NCI-H446 (cell line): ENCODE data around the gene SLC39A10.
"Not testable (repeated sequence)": the region's sequence is repeated elsewhere in the genome, so short reads cannot be mapped to it uniquely, and the experiment has no call there.

Experiments
- DNase-seq, 2 experiments: peaks; one replicate each; lab custom pipeline; 2025; lab: John Stamatoyannopoulos, UW

The SLC39A10 gene

DNA sequence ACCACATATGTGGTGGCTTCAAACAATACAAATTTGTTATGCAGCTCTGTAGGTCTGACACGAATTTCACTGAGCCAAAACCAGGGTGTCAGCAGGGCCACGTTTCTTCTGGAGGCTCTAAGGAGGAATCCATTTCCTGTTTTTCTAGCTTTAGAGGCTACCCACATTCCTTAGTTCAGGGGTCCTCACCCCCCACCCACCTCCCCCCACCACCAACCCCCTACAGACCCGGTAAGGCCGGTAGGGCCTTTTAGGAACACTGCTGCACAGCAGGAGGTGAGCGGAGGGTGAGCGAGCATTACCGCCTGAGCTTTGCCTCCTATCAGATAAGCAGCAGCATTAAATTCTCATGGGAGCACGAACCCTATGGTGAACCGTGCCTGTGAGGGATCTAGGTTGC lies 10.6 kb upstream of the SLC39A10 start:
- DNase-seq = no peak

DNA sequence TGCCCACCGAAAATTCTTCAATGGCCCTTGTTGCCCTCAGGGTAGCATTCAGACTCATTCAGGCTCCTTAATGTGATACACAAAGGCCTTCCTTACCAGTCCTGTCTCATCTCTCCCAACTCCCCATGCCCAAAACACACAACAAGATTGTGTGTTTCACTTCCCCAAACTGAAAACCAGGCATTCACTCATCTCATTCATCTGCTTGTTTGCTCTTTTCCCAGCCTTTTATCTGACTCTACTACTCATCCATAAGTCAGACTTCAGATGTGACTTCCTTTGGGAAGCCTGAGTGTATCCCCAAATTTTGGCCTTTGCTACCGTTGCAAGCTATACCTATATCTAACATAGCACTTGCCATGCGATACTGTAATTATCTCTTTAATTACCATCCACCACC lies 9.7 kb upstream of the SLC39A10 start:
- no peak for DNase-seq

DNA sequence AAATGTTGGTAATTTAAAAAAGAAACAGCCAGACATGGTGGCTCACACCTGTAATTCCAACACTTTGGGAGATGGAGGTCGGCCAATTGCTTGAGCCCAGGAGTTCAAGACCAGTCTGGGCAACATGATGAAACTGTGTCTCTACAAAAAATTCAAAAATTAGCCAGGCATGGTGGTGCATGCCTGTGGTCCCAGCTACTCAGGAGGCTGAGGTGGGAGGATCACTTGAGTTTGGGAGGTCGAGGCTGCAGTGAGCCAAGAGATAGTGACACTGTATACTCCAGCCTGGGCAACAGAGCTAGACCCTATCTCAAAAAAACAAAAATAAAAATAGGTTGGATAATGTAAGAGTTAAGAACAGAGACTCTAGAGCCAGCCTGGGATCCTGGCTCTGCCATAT lies 8.7 kb upstream of the SLC39A10 start:
- not testable (repeated sequence) for DNase-seq

DNA sequence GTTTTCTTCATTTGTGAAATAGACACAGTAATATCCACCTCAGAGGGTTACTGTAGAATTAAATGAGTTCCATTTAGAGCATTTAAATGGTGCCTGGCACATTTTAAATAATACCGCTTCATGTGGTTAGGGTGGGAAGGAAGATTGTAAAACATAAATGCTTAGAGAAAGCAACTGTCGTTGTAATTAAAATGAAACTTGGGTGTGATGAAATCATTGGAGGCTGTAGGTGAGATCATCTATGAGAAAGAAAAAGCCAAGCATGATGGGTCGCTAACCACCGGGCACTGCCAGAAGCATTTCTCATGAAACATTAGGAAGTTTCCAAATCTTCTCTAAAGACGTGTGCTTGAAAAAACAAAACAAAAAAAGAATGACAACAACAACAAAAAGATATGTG lies 8.2 kb upstream of the SLC39A10 start:
- no peak for DNase-seq

DNA sequence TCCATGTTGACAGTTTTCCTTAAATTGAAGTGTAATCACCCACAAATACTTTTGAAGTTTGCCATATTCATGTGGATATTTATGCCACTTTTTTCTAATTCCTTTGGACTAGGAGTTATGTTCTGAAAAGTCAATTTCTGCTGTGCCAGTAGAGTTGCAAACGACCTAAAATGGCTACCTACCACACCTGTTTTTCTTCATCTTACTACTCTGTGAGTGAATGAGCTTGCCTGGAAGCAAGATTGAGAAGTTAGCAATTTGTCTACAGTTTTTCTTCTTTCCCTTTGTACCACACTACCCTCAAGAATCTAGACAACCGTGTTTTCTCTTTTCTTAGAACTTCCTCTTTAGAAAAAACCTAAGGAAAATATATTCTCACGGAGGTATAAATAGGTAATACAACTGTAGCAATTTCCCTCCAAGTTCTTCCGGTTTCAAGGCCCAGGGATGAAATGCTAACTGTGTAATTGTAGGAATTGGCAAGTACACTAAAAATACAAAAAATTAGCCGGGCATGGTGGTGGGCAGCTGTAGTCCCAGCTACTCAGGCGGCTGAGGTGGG lies 7.3 kb upstream of the SLC39A10 start:
- no peak for DNase-seq

DNA sequence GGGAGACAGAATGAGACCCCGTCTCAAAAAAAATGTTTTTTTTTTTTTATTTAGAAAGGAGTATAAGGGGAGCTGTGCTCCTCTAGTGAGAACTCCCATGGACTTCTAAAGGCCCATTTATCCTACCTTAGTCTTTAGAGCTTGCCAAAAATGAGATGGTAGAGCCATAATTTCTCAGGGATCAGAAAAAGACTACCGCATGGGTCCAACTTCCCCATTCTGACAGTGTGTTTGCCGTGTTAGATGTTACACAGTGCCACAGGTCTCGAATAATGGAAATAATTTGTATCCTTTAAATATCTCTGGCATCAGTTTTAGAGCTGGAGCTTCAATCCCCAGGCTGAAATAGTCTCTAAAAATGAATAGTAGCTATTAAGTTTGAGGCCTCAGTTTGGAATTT lies 6.0 kb upstream of the SLC39A10 start:
- DNase-seq = no peak

DNA sequence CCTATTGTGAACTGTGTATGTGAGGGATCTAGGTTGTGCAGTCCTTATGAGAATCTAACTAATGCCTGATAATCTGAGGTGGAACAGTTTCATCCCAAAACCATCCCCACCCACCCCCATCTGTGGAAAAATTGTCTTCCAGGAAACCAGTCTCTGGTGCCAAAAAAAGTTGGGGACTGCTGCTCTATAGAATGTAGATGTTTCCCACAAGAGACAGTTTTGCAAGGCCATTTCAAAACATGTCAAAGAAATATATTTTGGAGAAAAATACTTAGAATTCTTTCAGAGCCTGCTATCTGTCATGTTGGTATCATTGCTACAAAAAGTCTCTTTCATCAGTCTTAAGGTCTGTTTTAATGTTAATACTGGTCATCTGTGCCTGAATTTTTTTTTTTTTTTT lies 4.1 kb upstream of the SLC39A10 start:
- no peak for DNase-seq

DNA sequence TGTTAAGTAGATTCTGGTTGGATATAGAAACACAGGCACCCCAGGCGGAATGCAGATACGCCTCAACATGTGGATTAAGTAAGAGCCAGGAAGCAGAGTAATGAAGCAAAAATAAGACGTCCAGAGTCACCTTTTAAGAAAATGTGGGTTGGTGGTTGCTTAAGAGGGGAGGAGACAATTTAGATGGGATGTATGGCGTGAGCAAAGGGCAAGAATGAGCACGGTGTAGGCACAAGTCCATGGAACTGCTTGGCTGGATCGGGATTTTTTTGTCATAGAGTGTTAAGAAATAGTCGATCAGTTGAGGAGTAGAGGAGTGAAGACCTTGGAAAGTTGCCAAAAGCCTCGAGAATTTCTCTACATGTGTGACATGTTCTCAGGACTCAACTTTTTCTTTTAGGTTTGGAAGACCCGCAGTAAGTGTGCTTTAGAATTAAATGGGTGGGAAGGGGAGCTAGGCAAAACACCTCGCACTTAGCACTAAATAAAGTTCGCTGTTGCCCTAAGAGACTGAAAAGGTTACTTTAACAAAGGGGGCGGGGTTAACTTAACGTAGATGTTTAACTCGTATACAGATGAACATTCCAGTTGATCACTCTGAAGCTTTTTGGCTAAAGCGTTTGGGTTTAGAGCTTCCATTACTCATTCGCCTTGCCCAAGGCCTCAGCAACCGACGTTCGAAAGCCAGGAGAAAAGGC lies 716 bp upstream of the SLC39A10 start:
- no peak for DNase-seq

DNA sequence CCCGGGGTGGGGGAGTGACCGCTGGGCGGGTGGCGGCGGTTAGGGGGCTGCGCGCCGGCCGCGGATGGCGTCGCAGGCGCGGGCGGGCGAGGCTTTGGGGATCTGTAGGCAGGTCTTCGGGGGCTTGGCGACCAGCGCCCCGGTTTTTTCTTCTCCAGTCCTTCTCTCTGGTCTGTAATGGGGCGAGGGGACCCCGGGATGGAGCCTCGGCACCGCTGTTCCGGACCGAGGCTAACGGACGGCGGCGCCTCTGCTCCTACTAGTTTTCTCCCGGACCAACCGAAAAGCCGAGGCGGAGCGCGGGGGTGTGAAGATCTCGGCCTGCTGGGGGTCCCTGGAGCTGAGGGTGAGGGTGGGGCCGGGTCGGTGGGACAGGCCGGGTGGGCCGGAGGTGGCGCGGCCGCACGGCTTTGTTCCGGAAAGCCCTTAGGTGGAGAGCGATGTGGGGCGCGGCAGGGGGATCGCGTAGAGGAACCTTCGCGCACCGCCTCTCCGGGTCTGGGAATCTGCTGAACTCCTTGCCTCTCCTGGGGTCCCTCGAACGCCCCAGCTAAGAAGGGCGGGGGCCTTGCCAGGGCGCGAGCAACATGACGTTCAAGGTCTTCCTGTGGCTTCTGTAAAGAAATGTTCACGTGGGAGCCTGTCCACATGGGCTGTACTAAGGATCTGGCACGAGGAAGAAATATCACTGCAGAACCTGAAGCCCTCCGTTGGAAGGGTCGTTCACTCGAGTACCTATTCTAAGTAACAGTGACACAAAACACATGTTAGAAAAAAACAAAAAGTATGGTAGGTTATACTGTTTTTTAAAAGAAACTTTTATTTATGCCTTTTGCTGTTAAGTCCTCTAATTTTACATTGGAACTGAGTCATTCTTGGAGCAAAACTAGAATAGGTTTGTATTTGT lies 861 bp downstream of the SLC39A10 start:
- peak; percentile 59 to 67 for DNase-seq

DNA sequence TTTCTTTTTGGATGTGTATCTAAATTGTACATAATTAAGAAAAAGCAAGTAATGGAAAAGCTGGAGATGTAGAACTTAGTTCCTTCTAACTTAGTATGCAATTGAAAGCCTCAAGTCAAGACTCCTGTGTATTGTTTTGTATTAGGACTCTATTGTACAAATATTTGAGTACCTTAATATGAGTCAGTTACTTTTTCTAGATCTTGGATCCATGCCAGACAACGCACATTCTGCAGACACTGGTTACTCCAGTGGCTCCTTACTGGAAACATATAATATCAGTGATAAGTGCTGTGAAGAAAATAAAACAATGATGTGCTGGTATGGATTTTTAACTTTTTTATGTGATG lies 1.5 kb downstream of the SLC39A10 start:
- DNase-seq = peak; percentile 36 to 59

DNA sequence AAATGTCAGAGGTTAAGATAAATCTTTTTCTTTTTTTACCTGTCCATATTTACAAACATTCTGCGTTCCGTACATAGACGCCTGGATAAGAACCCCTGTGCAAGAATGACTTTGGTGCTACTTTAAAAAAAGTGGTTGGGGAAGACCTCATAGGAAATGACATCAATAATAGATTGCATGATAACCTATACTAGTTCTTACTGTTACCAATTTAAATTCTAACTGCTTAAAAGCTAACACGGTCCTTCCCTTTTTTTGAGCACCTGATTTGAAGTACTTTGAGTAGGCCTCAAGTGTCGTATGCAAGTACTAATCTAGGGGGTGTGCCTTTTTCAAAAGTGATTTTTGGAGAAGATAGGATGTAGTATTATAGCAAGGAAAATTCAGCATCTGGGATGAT lies 2.1 kb downstream of the SLC39A10 start:
- no peak for DNase-seq

DNA sequence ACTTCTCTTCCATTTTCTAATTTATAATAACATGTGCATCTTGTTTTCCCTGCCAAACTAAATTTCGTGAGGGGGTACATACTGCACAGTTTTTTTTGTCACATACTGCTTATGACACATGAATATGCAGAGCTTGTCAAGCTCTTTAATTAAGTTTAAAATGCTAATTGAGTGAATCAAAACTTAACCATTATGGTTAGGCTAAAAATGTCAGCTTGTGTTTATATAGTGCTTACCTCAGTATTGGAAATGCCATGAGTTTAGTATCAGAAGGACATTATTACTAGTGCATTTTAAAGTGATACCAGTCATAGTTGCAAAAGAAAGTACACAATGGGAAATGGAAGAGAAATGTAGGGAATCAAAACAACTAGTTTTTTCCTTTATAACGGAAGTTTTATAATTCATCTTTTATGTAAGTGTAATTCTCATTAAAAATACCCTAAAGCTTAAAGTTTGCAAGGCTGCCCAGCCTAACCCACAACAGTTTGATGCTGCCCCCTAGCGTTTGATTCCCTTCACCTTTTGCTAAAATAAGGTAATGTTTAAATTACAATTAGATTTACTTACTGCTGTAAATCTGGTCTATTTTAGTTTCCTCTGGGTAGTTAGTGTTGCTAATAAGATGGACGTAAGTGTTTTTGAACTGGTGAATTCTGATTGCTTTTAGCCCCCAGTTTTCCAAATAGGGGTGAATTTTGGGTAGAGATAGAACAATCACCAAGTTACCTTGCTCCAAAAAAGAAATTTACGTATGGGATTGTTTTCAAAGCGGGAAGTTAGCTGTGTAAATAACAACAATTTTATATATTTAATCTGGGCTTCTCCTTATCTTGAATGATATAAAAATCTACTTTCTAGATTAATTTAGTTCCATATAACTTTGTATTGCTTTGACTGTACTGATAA lies 3.2 kb downstream of the SLC39A10 start:
- peak; percentile 69 to 77 for DNase-seq

DNA sequence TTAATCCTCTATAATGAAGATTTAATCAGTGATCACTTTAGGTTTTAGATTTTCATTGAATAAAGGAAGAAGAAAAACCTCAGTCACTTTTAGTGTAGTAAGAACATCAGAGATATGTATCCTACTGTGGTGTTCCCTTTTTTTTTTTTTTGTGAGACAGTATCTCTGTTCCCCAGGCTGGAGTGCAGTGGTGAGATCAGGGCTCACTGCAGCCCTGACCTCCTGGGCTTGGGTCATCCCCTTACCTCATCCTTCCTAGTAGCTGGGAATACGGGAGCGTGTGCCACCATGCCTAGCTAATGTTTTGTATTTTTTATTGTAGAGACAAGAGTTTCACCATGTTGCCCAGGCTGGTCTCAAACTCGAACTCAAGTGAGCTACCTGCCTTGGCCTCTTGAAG lies 5.1 kb downstream of the SLC39A10 start:
- DNase-seq = no peak

DNA sequence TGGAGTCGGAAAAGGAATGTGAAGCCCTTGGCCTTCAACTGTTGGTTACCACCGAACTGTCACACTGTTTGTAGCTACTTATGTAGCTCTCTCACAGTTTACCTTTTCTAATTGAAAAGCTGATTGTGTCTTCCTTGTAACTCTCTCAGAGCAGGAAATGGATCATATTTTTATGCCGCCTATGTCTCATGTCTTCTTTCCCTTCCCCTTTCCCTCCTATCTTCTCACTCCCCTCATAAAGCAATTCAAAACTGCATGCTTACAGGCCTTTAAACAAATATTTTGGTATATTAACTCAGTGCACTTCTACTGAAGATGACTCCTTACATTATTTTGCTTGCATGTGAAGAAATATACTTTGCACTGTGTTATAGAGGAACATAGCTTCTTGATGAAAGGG lies 6.0 kb downstream of the SLC39A10 start:
- no peak for DNase-seq

DNA sequence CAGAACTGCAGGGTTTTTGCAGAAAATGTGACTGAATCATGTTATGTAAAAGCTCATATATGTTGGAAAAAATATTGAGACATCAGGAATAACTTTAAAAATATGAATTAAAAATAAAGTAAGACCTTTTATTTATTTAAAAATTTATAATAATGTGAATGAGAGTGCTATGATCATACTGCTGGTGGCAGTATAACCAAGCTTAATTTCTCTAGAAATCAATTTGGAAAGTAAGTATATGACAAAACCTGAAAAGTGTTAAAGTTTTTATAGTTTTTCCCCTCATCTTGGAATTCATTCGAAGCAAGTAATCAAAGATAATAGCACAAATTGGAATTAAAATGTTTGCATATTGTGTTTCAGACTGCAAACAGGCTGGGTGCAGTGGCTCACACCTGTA lies 7.5 kb downstream of the SLC39A10 start:
- DNase-seq = no peak

DNA sequence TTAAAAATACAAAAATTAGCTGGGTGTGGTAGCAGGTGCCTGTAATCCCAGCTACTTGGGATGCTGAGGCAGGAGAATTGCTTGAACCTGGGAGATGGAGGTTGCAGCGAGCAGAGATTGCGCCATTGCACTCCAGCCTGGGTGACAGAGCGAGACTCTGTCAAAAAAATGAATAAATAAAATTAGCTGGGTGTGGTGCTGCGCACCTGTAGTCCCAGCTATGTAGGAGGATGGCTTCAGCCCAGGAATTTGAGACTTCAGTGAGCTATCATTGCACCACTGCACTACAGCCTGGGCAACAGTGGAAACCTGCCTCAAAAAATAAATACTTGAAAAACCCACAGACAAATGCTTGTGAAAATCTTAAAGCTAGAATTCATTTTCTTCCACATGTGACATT lies 8.1 kb downstream of the SLC39A10 start:
- DNase-seq = not testable (repeated sequence)

DNA sequence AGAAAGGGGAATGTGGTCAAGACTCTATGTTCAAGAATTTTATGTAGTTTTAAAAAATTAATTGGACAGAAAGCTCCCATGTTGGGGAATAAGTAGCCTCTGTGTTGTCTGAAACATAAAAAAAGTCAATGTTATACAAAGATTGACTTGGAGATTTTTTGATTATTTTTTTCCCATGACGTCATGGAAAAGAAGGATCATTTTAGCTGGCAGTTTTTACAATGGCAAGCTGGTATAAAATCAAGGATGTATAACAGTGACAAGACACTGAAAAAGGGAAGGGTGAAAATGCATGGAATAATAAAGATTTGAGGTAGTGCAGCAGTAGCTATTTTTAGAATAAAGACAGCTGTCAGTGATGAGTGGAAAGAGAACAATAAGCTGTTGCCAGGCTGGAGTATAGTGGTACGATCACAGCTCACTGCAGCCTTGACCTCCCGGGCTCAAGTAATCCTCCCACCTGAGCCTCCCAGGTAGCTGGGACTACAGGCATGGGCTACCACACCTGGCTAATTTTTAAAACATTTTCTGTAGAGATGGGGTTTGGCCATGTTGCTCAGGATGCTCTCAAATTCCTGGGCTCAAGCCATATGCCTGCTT lies 9.2 kb downstream of the SLC39A10 start:
- no peak for DNase-seq

DNA sequence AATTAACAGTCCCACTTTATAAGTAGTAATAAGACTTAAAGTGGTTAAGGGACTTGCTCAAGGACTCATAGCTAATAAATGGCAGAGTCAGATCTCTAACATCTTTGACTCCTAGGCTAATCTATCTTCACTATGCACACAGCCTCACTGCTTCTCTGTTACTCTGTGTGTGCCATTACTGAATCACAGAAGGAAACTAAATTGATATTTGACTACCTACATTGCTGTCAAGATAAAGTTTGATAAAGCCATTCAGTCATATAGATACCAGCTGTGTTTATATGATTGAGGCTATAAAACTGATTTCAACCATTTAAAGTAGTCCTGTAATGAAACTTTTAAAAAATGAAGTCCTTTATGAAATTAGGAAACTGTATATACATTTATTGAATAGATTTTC lies 10.9 kb downstream of the SLC39A10 start:
- DNase-seq = no peak

DNA sequence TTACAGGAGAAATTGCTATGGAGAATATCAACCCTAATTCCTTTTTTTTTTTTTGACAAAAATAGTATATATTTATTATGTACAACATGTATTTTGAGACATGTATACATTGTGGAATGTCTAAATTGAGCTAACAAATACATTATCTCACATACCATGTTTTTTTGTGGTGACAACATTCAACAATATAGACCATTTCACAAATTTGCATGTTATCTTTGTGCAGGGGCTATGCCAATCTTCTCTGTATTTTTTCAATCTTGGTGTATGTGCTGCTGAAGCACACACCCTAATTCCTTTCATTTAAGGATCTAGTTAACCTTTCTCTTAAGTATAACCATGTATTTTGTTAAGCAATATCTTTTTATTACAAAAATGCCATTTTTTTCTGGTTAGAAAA lies 13.2 kb downstream of the SLC39A10 start:
- no peak for DNase-seq

DNA sequence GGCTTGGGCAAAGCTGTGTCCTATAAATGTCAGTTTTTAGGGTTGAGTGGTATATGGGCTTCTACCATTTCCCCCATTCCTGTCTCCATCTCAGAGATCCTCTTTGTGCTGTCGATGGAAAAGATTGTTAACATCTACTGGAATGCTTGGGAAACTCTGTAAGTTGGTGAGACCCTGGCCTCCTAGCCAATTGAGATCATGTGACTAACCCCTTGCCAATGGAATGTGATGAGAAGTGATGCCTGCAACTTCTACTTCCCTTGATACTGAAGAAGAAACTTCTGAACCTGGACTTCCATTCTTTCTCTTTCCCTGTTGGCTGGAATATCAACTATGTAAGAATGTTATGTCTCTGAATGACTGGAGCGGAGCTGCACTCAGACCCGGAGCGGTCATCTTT lies 14.5 kb downstream of the SLC39A10 start:
- no peak for DNase-seq

DNA sequence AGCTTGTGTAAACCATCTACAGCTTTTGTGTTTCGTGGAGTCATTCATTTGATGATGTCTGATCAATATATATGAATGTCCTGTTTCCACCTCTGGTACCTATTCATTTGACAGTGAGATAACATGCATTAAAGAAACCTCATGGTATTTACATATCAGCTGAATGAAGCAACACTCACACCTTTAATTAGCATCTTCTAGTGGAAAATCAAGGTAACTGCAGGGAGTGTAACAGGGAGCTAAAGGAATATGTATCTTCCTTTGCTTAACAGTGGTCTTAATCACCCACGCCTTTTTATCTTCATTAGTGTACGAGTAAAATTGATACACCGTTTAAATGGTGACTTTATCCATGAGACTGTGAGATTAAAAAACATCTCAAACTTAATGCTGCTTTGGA lies 15.6 kb downstream of the SLC39A10 start:
- no peak for DNase-seq
